MM.1S (cell line): ENCODE data around the gene ZFTA.

ENCODE experiments used
- EZH2 ChIP-seq: fragments of 300-600 bp; sonication (generic); optimal IDR thresholded peaks from 2 replicates; pipeline ENCODE3; 2017; ENCODE audit warnings: low read depth, mild to moderate bottlenecking, antibody characterized with exemption, low read length, mixed read lengths
- EZH2phosphoT487 ChIP-seq: fragments of 300-600 bp; sonication (generic); IDR thresholded peaks from 2 replicates; pipeline ENCODE4 v1.6.1; 2018; ENCODE audit warnings: antibody characterized with exemption, low read length
- TF ChIP-seq, protein P1 (sequence below): fragments of 300-600 bp; sonication (generic); IDR thresholded peaks from 2 replicates; pipeline ENCODE4 v1.5.1; 2016; ENCODE audit warnings: antibody characterized with exemption, low read length, mixed read lengths

GRCh38 chr11:63737718-63738117, 30.9 kb downstream of the ZFTA start:
- no peak for TF ChIP-seq EZH2phosphoT487
- TF ChIP-seq, protein P1, sequence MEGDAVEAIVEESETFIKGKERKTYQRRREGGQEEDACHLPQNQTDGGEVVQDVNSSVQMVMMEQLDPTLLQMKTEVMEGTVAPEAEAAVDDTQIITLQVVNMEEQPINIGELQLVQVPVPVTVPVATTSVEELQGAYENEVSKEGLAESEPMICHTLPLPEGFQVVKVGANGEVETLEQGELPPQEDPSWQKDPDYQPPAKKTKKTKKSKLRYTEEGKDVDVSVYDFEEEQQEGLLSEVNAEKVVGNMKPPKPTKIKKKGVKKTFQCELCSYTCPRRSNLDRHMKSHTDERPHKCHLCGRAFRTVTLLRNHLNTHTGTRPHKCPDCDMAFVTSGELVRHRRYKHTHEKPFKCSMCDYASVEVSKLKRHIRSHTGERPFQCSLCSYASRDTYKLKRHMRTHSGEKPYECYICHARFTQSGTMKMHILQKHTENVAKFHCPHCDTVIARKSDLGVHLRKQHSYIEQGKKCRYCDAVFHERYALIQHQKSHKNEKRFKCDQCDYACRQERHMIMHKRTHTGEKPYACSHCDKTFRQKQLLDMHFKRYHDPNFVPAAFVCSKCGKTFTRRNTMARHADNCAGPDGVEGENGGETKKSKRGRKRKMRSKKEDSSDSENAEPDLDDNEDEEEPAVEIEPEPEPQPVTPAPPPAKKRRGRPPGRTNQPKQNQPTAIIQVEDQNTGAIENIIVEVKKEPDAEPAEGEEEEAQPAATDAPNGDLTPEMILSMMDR, result no peak
- TF ChIP-seq EZH2, result no peak
